EH (cell line): ENCODE data around the gene ITSN2.
"Not testable (repeated sequence)": the region's sequence is repeated elsewhere in the genome, so short reads cannot be mapped to it uniquely, and the experiment has no call there.

ENCODE experiments used
- DNase-seq: peaks from one replicate; pipeline ENCODE4 v3.0.0-alpha.2; 2015; ENCODE audit warnings: low read depth

The ITSN2 gene

DNA sequence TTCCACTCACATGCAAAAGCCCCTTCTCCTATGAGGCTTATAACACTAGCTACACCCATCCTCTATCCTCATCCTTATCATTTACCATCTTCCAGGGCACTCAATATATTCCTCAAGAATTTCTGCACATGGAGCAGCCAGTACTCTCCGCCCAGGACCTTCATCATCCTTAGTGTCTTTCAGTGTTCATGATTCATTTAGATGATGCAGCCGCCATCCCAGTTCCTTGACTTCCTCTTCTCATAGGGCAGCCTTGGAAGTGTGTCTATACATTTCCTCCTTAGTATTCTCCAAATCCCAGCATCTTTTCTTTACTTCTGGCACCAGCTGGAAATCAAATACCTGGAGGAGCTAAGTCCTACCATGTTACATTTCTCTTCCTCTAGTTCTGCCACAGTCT is 3.0 kb upstream of the ITSN2 start:
- no peak for DNase-seq

- no peak for DNase-seq
Observed at GRCh38 chr2:24362253-24362652, 1.9 kb upstream of the ITSN2 start.

DNA sequence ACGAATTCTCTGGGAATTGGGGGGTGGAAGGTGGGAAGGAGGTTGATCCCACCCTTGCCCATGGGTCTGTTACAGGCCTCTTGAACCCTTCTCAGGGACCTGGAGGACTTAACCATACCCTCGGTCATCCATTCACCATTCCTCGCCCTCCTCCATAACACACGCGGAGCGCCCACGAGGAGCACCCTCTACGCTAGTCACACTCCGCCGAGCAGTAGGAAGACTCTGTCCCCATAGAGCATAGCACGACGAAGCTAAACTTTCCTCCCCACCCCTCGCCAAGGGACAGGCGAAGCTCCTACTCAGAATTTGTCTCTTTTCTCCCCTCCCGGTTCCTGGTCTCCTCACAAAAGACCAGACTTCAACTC is 611 bp upstream of the ITSN2 start:
- no peak for DNase-seq

DNA sequence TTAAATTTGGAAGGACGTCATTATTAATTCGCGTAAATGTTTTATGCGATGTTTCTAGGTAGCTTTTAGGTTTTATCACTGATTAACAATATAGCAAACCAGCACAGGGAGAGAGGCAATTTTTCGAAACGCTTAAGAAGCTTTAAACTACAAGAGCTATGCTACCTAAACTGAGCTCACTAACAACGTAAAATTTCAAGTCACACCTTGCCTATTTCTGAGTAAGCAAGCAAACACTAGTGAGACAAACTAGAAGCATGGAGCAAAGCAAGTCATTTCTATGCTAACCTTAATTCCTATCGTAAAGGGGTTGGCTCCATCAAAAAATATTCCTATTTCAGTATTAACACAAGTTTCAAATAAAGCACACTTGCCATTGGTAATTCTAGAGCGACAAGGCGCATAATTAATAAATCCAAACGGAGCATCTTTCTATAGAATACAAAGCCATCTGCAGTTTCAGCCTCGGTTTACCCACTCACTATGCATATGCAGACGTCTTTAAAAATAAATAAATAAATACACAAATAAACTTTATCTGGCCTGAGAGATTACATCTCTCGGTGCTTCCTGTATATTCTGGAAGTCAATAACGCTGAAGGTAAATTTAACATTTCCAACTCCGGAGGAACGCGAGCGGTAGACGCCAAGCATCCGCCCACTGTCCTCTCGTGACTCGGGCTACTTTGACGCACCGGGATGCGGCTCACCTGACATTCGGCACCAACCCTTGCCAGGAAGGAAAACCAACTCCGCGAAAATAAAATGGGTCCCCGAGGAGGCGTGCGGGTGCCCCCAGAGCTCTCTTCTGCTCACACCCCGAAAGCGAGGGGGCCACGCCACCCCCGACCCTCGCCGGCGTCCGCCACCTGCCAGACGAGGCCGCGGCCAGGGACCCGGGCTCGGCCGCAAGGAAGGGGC is 947 bp downstream of the ITSN2 start:
- DNase-seq = peak; percentile 27

- DNase-seq = not testable (repeated sequence)
Observed at GRCh38 chr2:24357767-24358166, 2.6 kb downstream of the ITSN2 start.

DNA sequence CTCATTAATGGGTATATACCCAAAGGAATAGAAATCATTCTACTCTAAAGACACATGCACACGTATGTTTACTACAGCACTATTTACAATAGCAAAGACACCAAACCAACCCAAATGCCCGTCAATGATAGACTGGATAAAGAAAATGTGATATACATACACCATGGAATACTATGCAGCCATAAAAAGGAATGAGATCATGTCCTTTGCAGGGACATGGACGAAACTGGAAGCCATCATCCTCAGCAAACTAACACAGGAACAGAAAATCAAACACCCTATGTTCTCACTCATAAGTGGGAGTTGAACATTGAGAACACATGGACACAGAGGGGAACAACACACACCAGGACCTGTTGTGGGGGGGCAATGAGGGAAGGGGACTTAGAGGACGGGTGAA is 3.2 kb downstream of the ITSN2 start:
- DNase-seq = not testable (repeated sequence)

DNA sequence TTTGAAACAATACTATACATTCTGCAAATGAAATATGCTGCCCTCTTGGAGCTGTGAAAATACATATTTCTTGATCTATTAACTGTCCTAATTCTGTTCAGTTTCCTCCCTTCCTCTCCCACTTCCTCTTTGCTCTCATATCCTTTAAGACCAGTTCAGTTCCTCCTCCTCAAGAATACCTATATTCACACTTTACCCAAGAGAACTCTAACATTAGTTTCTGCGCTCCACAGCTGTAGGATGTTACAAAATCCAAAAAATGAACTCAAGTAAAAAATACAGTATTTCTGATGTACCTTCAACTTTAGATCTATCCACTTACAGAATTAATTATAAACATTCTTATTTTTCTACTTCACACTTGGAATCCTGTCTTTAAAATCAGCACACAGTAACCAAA is 5.4 kb downstream of the ITSN2 start:
- no peak for DNase-seq

- DNase-seq = no peak
Observed at GRCh38 chr2:24354395-24354794, 5.9 kb downstream of the ITSN2 start.

DNA sequence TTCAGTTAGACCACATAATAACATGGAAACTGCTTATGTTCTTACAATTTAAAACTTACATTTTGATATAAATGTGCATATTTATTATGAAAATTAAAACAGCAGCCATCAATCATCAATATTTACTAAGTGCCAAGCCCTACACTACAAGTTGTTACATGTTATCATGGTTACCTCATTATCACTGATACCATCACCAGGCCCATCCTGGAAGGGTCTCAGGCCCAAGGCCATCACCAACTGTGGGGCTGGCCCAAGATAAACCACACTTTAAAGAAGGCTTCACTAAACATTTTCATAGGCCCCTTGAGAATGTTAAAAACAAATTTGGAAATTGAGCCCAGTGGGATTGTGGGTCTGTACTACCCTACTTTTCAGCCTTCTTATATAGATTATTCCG is 6.4 kb downstream of the ITSN2 start:
- no peak for DNase-seq

GRCh38 chr2:24353364-24353763 is 7.0 kb downstream of the ITSN2 start:
- DNase-seq = no peak

- no peak for DNase-seq
Observed at GRCh38 chr2:24352664-24353063, 7.7 kb downstream of the ITSN2 start.

- no peak for DNase-seq
Observed at GRCh38 chr2:24351981-24352380, 8.4 kb downstream of the ITSN2 start.

GRCh38 chr2:24351627-24351938 is 8.8 kb downstream of the ITSN2 start:
- no peak for DNase-seq

- DNase-seq = no peak
Observed at GRCh38 chr2:24350826-24351626, 9.3 kb downstream of the ITSN2 start.

GRCh38 chr2:24349097-24349496 is 11.2 kb downstream of the ITSN2 start:
- DNase-seq = no peak

GRCh38 chr2:24345937-24346336 is 14.4 kb downstream of the ITSN2 start:
- no peak for DNase-seq

- no peak for DNase-seq
Observed at GRCh38 chr2:24343225-24343882, 17.0 kb downstream of the ITSN2 start.

DNA sequence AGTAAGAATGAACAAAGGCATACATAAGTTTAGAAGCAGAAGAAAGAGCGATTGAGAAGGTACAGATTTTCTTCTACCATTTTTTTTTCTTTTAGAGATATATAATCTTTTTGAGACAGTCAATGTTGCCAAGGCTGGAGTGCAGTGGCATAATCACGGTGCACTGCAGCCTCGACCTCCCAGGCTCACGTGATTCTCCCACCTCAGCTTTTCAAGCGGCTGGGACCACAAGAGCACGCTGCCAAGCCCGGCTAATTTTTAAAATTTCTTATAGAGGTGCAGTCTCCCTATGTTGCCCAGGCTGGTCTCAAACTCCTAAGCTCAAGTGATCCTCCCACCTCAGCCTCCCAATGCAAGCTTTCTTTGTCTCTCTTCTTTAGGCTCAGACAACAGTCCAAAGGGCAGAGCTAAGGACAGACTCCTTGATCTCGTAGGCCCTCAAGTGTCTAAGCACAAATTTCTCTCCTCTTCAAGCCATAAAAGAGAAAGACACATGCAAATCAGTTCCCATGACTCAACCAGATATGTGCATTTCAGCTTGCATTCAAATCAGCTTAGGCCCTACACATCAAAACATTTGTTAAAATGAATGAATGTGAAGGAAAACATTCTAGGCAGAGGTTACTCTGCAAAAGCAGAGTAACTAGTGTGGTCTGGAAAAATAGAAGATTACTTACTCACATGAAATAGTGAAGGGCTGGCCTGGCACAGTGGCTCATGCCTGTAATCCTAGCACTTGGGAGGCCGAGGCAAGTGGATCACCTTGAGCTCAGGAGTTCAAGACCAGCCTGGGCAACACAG is 18.0 kb downstream of the ITSN2 start:
- peak; percentile 60 for DNase-seq

DNA sequence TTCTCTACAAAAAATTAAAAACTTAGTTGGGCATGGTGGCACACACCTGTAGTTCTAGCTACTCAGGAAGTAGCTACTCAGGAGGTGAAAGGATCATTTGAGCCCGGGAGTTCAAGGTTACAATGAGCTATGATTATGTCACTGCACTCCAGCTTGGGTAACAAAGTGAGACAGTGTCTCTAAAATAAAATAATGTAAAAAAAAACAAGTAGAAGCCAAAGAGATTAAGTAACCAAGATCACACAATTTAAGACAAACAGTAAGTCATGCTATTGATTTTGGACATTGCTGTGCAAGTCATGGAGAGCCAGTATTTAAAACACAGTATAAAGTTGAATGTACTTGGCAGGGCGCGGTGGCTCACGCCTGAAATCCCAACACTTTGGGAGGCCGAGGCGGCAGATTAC is 20.5 kb downstream of the ITSN2 start:
- no peak for DNase-seq

DNA sequence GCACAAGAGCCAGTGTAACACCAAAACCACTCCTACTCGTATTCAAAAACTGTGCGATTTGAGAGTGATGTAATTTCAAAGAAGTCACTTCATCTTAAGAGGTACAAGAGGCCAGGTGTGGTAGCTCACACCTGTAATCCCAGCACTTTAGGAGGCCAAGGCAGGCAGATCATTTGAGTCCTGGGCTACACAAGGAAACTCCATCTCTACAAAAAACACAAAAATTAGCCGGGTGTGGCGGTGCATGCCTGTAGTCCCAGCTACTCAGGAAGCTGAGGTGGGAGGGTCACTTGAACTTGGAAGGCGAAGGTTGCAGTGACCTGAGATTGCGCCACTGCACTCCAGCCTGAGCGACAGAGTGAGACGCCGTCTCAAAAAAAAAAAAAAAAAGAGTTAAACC is 21.2 kb downstream of the ITSN2 start:
- DNase-seq = not testable (repeated sequence)

DNA sequence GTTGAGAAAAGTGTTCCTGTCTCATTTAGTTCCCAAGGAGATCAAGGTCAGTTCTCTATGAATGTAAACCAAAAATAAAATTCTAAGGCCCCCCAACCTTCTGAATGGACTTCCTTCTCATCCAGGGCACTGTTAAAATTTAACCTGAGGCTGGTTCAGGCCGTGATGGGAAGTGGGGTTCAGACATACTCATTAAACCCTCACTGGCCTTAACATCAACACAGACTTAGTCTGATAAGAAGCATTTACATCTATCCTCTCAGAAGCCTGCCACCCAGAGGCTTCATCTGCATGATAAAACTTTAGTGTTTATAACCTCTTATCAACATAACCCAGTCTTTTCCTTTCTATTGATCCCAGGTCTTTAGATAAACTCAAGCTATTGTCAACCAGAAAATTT is 22.4 kb downstream of the ITSN2 start:
- DNase-seq = no peak

DNA sequence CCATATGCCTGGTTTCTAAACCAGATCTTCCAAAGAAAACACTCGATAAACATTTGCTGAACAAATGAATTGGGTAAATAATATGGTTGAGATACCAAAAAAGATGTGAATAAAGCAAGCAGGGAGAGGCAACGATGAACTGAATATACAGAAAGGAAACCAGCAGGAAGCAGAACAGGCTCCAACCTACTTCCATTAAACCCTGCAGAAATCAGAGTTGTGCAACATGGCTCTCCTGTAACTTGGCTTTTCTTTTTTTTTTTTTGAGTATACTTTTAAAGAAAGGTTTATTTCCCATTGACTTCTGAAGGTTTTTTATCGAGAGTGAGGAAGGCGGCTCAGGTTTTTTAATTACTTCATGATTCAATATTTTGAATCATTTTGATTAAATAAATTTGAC is 23.5 kb downstream of the ITSN2 start:
- no peak for DNase-seq
